NCI-H345 treated with DMSO at 0.1 percent for 48 hours (cell line): Measurements from ENCODE around the gene COL11A2.

ENCODE experiments used
- DNase-seq: peaks from one replicate; lab custom pipeline; 2025; ENCODE audit not compliant: unreplicated experiment; lab: John Stamatoyannopoulos, UW

The COL11A2 gene

DNA sequence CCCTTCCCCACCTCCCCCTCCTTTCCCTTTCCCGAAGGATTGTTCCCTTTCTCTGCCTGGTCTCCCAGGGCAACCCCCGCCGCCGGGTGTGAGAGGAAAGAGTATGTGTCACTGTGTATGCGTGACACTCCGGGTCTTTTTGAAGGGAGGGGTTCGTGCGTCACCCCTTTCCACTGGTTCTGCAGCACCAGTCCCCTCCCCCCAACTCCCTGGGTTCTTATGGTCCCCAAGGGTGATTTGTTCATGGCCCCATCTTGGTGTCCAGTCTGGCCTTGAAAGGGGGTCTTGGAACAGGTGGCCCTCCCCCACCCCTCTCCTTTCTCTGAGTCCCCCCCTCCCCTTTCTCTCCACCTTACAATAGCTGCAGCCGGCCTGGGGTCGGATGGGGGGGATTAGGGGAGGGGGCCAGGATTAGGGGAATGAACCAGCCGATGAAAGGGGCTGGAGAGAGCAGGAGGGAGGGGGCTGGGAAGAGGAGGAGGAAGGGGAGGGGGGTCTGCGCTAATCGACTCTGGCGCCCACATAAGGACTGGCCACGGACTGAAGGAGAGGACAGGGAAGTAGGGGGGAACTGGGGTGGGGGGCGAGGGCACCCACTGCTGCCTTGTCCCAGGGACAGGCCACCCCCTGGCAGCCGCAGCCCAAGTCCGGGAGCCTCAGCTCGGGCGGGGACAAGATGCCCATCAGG lies 14.7 kb upstream of the COL11A2 start:
- no peak for DNase-seq

DNA sequence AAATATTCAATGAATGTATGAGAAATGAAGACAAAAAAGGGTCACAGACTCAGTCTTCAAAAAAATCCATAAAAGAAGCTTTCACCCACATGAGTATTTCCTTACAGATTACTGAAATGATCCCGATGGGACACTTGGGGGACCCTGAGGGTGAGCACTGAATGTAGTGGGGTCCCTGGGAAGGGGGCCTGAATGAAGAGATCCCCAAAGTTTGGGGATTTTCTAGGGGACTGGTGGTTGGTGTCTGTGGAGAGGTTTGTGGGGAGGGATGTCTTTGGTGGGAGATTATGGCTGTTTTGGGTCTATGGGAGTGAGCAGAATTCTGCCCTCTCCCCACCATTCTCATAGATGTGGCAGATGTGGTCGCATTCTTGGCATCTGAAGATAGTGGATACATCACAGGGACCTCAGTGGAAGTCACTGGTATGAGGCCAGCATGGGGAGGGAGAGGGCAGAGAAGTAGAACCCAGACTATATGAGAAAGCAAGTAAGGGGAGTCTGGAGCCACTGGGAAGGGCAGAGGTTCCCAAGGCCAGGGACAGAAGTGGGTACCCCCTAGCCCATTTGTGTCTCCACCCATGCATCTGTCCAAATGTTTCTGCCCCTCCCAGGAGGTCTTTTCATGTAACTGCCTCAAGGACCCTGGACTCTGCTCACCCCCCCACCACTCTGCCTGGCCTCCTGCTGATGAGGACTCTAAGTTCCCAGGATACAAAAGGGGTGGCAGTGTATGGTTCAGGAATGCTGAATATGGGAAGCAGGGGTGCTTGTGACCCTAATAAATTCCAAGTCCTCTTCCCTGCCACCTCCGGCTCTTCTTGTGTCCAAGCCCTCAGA lies 14.0 kb upstream of the COL11A2 start:
- no peak for DNase-seq

GRCh38 chr6:33205191-33206026 lies 13.1 kb upstream of the COL11A2 start:
- no peak for DNase-seq

DNA sequence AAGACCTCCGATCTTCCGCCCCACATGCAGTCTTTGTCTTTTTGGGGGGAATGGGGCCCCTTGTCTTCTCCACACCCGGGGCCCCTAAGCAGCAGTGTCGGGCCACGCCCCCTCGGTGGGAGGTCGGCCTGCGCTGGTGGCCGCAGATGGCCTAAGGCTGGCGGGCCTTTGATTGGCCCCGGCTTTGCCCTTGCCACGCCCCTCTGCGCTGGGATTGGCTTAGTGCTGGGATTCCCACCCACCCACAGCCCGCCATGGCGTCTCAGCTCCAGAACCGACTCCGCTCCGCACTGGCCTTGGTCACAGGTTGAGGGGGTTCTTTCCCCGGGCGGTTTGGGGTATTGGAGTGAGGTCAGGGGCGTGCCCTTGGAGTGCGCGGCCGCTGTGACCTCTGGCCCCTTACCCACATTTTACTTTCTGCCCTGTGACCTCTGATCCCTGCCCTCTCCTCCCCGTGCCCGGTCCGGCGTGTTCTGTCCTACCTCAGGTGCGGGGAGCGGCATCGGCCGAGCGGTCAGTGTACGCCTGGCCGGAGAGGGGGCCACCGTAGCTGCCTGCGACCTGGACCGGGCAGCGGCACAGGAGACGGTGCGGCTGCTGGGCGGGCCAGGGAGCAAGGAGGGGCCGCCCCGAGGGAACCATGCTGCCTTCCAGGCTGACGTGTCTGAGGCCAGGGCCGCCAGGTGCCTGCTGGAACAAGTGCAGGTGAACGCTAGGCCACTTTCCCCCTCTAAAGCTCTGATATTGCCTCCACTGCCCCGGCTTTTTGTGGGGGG lies 12.3 kb upstream of the COL11A2 start, which contains the start of gene HSD17B8:
HSD17B8 (plus strand) TSS at position 241 of the 776 bp plus-strand sequence; CDS start at position 255, 14 bp downstream.
- DNase-seq, result peak; percentile 70

GRCh38 chr6:33204165-33204414 lies 11.8 kb upstream of the COL11A2 start:
- DNase-seq, result no peak

DNA sequence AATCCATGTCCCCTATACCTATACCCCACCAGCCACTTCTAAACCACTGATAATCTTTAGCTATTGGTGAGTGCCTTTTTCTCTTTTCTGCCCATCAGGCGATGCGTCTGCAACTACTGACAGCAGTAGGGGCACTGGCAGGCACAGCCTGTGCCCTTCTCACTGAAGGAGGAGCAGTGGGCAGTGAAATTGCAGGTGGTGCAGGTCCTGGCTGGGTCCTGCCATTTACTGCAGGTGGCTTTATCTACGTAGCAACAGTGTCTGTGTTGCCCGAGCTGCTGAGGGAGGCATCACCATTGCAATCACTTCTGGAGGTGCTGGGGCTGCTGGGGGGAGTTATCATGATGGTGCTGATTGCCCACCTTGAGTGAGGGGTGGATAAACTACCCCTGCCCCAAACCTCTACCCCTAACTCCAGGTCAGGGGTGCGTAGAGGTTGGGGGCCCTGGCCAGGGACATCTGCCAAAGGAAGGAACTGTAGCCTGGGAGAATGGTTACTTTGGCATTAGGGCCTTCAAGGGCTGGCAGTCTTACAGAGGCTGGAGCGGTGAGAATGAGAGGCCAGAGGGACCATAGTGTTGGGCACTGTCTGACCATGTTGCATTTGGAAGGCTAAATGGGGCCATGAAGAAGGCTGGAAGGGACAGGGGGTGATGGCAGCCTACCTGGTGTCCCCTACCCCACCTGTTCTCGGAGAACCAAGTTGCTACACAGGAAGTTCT lies 11.3 kb upstream of the COL11A2 start:
- no peak for DNase-seq

GRCh38 chr6:33202799-33203198 lies 10.5 kb upstream of the COL11A2 start:
- no peak for DNase-seq

DNA sequence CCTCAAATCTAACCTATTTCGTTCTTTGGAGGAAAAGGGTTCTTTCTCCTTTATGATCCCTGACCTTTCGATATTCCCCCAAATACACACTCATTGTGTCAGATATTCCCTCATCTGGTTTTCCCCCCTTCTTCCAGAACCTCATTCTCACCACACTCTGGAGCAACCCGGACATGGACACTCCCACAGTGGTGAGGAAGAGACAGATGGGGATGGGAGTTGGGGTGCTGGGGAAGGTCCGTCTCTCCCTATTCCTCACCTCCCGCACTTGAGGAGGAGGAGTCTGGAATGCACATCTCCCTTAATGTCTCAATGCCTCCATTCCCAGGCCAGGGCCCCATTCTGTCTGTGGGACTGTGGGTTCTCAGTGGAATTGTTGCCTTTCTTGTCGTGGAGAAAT lies 9.7 kb upstream of the COL11A2 start:
- no peak for DNase-seq

- DNase-seq, result no peak
These were observed 8.9 kb upstream of the COL11A2 start for GRCh38 chr6:33201147-33201545.

DNA sequence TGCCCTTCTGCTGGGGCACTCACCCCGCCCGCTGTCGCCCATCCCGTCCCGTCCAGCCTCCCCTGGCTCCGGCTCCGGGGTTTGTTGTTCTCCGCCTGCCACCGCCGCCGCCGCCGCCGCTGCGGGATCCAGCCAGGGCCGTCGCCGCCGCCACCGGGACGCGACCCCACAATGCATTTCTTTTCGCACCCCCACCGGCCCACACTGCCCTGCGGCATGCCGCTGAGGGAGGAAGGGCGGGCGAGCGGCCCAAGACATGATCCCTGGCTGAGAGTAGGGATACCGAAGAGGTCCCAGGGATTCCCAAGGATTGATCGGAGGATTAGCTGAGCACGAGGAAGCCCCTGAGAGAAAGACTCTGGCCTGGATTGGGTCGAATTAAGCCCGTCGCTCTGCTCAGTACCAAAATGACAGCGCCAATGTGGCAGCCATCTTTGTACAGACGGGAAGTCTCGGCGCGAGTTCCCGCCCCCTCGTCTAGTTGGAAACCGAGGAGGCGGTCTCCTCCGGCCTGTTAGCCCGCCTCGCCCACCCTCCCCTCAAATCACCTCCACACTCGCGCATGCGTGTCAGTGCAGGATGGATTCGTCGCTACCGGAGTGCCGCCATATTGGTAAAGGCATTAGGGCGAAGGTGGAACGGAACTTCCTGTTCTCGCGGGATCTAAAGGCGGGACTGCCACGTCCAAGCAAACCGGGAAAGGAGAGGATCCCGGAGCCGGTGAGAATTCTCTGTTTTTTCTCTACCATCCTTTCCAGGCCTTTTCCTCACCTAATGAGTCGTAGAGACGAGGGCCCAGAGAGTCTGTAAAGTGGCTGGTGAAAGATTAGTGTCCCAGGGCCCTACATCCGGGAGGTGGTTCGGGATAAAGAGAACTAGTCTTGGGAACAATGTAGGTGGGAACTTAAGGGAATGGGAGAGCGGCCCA lies 8.2 kb upstream of the COL11A2 start, which contains the start of the genes RXRB and SLC39A7:
RXRB (minus strand) TSS at position 447 of the 928 bp plus-strand sequence; CDS start at position 258, 189 bp downstream.
SLC39A7 (plus strand) TSS at position 649 of the 928 bp plus-strand sequence. CDS start 379 bp downstream, outside the sequence.
- DNase-seq, result peak; percentile 96

DNA sequence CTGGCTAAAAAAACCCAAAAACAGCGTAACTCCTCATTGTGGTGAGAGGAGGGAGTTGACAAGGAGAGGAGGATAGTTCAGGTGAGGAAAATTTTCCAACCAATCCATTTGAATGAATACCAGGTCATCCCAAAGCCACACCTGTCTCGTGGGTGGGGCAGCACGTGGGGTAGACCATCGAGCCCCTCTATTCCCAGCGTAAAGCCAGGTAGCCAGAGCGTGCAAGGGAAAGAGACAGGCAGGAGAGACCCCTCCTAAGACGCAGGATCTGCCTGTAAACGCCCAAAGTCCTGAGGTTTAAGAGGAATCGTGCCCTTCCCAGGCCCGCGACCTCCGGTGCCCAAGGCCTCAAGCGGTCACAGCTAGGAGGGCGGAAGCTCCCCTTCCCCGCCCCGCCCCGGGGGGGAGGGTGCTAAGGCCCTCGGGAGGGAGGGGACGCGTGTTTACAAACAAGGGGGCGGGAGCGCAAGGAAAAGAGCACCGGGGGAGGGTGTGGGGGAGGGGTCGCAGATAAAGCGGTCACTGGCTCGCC lies 7.5 kb upstream of the COL11A2 start:
- no peak for DNase-seq

DNA sequence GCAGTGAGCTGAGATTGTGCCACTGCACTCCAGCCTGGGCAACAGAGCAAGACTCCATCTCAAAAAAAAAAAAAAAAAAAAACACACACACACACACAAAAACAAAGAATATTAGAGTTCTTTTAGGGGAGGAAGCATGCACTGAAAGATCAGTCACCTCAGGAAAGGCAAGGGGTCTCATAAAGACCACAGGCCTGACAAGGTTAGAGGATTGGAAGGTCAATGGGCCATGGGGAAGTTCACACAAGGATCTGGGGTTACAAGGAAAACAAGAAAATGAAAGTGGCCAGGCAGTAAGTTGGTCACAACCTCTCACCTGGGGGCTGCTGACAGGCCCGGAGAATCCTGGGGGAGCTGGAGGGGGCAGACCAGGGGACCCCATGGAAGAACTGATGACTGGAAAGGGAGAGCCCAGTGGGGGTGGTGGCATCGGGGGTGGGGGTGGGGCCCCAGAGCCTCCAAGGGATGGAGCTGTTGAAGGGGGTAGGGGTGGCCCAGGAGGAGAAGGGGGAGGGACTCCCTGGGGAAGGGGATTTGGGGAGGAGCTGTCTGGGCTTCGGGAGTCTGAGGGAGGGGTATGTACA lies 6.7 kb upstream of the COL11A2 start:
- DNase-seq, result no peak

DNA sequence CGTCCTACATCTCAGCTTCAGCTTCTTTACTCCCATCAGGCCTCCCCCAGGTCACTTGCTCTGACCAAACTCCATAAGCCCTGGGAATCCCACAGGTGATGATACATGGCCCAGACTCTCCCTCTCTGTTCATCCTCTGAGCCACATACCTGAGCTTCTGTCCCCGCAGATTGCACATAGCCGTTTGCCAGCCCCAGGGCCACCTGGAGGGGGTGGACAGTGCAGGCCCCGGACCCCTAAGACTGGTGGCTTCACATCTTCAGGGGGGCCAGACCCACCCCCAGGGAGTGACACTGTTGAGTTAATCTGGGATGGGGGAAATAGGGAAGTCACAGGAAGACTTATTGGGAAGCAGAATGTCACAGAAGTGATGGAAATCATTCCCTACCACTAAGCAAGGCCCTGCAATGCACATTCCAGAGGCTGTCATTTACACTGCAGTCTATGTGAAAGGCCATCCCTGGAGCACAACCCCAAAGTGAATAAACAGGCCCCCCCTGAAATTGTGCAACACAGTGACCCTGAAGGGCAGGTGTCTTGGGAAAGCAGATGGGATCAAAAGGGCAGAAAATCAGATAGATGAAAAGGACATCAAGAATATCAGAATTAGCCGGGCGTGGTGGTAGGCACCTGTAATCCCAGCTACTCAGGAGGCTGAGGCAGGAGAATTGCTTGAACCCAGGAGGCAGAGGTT lies 6.0 kb upstream of the COL11A2 start:
- DNase-seq, result no peak

- DNase-seq, result no peak
These were observed 5.3 kb upstream of the COL11A2 start for GRCh38 chr6:33197431-33198048.

DNA sequence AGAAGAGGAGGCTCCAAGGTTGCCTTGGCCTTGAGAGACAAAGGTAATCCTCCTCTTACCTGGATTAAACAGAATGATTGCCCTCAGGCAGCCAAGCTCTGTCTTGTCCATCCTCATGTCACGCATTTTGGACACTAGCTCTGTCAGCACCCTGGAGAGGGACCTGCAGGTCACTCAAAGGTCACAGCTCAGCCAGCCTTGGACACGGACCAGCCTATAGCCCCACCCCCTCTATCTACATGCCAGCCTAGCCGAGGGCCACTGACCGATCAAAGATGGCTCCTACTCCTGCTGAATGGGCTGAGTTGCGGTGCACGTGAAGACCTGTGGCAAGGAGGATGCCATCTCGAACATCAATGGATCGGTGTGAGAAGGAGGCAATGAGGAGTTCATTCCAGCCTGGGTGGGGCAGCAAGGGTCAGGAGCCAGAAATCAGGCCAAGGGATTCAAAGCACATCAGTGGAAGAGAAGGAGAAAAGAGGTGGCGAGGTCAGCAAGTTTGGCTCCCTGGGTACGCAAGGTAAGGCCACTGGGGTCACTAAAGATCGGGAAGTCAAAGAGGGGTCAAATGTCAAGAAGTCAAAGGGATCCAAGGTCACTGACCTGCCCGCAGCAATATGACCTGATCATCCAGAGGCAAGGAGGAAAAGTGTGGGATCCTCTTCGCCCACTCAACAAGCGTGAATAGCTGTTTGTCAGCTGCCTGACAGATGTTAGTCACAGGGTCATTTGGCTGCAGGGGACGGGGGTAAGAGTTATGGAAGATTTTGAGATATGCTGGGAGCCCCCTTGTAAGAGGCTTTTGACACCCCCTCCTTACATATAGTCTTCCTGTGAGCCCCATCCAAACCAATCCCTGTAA lies 3.3 kb upstream of the COL11A2 start:
- DNase-seq, result no peak

DNA sequence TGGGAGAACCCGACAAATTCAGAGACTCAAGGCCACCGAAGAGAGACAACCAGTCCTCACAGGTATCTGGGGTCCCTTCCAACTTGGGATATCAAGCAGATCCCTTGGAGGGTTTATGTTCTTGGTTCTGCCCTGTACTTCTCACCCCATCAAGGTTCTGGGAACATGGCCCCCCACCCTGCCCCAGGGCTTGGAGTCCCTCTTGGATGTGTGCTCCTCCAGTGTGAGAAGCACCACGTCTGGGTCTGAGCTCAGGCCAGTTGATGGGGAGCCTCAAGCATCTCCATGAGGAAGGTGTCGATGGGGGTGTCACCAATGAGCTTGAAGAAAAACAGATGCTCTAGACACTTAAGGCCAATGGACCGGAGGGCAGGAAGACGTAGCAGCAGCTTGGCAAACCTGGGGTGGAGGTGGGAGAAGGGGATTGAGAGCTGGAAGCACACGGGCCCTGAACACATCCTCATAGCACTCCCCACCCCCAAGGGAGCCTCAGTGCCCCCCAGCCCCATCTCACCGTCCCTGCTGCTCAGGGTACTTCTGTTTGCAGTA lies 2.2 kb upstream of the COL11A2 start:
- no peak for DNase-seq
